Measurements from ENCODE around the gene FAM13B. TPM values are rescaled to one million over a fixed set of nuclear protein-coding genes. Genes with fewer than 3 reads are reported as not detected.

FAM13B gene
- total and polyA plus RNA-seq, 9 of the 15 experiments (the other 6 are each of a cell fraction or from before 2014, with no cell fraction given), result 2.3 to 21.6 (median 14.1) TPM

DNA sequence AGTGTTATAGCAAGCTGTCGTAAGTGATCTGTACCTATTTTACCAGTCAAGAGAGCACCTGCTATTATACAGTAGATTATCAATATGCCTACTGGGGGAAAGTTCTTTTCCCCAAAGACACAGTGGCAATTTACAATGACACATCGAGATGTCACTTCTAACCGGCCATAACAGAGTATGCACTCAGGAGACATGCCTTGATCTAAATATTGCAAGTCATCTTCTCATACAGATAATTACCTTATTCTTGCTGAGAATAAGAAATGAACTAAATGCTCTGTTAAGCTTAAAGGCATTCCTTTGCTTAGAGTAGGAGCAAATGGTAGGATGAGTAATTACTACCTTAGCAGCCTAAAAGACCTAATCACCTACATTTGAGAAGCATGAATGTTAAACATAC, 72.1 kb downstream of the FAM13B start (continued):
- TF ChIP-seq MTA3 (IDR thresholded peaks at IDR 0.05; ENCODE audit: borderline replicate concordance), result no peak
- TF ChIP-seq CBX1 (IDR thresholded peaks at IDR 0.05; ENCODE audit: low read depth), result no peak
- TF ChIP-seq CREB3L1 (IDR thresholded peaks at IDR 0.05; ENCODE audit: borderline replicate concordance, low read depth), result no peak
- TF ChIP-seq ZNF408 (CRISPR knock-in tag; IDR thresholded peaks at IDR 0.05; ENCODE audit: low read depth), result no peak
- TF ChIP-seq, protein P1, sequence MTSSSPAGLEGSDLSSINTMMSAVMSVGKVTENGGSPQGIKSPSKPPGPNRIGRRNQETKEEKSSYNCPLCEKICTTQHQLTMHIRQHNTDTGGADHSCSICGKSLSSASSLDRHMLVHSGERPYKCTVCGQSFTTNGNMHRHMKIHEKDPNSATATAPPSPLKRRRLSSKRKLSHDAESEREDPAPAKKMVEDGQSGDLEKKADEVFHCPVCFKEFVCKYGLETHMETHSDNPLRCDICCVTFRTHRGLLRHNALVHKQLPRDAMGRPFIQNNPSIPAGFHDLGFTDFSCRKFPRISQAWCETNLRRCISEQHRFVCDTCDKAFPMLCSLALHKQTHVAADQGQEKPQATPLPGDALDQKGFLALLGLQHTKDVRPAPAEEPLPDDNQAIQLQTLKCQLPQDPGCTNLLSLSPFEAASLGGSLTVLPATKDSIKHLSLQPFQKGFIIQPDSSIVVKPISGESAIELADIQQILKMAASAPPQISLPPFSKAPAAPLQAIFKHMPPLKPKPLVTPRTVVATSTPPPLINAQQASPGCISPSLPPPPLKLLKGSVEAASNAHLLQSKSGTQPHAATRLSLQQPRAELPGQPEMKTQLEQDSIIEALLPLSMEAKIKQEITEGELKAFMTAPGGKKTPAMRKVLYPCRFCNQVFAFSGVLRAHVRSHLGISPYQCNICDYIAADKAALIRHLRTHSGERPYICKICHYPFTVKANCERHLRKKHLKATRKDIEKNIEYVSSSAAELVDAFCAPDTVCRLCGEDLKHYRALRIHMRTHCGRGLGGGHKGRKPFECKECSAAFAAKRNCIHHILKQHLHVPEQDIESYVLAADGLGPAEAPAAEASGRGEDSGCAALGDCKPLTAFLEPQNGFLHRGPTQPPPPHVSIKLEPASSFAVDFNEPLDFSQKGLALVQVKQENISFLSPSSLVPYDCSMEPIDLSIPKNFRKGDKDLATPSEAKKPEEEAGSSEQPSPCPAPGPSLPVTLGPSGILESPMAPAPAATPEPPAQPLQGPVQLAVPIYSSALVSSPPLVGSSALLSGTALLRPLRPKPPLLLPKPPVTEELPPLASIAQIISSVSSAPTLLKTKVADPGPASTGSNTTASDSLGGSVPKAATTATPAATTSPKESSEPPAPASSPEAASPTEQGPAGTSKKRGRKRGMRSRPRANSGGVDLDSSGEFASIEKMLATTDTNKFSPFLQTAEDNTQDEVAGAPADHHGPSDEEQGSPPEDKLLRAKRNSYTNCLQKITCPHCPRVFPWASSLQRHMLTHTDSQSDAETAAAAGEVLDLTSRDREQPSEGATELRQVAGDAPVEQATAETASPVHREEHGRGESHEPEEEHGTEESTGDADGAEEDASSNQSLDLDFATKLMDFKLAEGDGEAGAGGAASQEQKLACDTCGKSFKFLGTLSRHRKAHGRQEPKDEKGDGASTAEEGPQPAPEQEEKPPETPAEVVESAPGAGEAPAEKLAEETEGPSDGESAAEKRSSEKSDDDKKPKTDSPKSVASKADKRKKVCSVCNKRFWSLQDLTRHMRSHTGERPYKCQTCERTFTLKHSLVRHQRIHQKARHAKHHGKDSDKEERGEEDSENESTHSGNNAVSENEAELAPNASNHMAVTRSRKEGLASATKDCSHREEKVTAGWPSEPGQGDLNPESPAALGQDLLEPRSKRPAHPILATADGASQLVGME (CRISPR knock-in tag; IDR thresholded peaks at IDR 0.05), result no peak
- peak; percentile 81; the same call in 1 of the 2 replicates for TF ChIP-seq MAFF (IDR thresholded peaks at IDR 0.05; ENCODE audit: low read length)
- TF ChIP-seq MAFK (IDR thresholded peaks at IDR 0.05; ENCODE audit: low read length), result peak; percentile 75
- no peak for TF ChIP-seq SETDB1 (IDR thresholded peaks at IDR 0.05; ENCODE audit: low read length)
- no peak for TF ChIP-seq PRMT5 (CRISPR knock-in tag; IDR thresholded peaks at IDR 0.05)
- TF ChIP-seq HEY1 (CRISPR knock-in tag; IDR thresholded peaks at IDR 0.05; ENCODE audit: borderline replicate concordance), result no peak
- TF ChIP-seq TCF7 (IDR thresholded peaks at IDR 0.05; ENCODE audit: borderline replicate concordance), result no peak
- TF ChIP-seq PHF20 (IDR thresholded peaks at IDR 0.05; ENCODE audit: partially characterized antibody), result no peak
- TF ChIP-seq PHB2 (IDR thresholded peaks at IDR 0.05; ENCODE audit: low read depth), result no peak
- TF ChIP-seq, protein P2, sequence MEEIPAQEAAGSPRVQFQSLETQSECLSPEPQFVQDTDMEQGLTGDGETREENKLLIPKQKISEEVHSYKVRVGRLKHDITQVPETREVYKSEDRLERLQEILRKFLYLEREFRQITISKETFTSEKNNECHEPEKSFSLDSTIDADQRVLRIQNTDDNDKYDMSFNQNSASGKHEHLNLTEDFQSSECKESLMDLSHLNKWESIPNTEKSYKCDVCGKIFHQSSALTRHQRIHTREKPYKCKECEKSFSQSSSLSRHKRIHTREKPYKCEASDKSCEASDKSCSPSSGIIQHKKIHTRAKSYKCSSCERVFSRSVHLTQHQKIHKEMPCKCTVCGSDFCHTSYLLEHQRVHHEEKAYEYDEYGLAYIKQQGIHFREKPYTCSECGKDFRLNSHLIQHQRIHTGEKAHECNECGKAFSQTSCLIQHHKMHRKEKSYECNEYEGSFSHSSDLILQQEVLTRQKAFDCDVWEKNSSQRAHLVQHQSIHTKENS (CRISPR knock-in tag; IDR thresholded peaks at IDR 0.05), result no peak
